Measurements from ENCODE around the gene COPE. TPM values are rescaled to one million over a fixed set of nuclear protein-coding genes. Genes with fewer than 3 reads are reported as not detected.
A peak's percentile ranks its signal among the peaks of the same experiment; 100 is the strongest.

Gene COPE
- total RNA-seq, 4 donors from 2014 or later = 170 to 245 (median 224) TPM

- Histone ChIP-seq H3K27ac (no peak overlapping the region), H3K4me3 (no peak overlapping the region), H3K27me3 (peaks cover 7 to 37% (median 13%) of the 10 kb centered on the region in 4 donors), H3K36me3 (peaks cover 8 to 54% (median 14%) of the 10 kb centered on the region in 3 donors), H3K4me1 (peaks cover 10 to 29% (median 21%) of the 10 kb centered on the region in 3 donors), H3K9me3 (no peaks in the 10 kb centered on the region)
- TF ChIP-seq CTCF (IDR thresholded peaks at IDR 0.05) = no peak
- TF ChIP-seq POLR2A (IDR thresholded peaks at IDR 0.05) = no peak
- WGBS, 2 donors = 80 to 88% methylated on average over 3 to 4 of the region's 18 CpGs
- DNase-seq = no peak
- intact Hi-C loops (cut with DNase I) = no loop called here
Measured at GRCh38 chr19:18898607-18899408, 20.4 kb downstream of the COPE start.

- H3K36me3 ChIP-seq = peaks cover 8 to 47% (median 14%) of the 10 kb centered on the region in 3 donors
- no peak for DNase-seq
- H3K27ac ChIP-seq = no peak overlapping the region
Measured at GRCh38 chr19:18898081-18898606, 21.0 kb downstream of the COPE start.

GRCh38 chr19:18897094-18898029 lies 21.8 kb downstream of the COPE start:
- intact Hi-C loops (cut with DNase I) = no loop called here
- no peaks in the 10 kb centered on the region for H3K9me3 ChIP-seq
- no peak for TF ChIP-seq POLR2A (IDR thresholded peaks at IDR 0.05)
- no peak for TF ChIP-seq CTCF (IDR thresholded peaks at IDR 0.05)
- 76 to 87% methylated on average over 18 to 19 of the region's 25 CpGs for WGBS, 2 donors
- no peak overlapping the region for H3K27ac ChIP-seq
- no peak for DNase-seq
- no peak overlapping the region for H3K4me3 ChIP-seq
- H3K36me3 ChIP-seq = peaks cover 8 to 42% (median 14%) of the 10 kb centered on the region in 3 donors
- peaks cover 7 to 52% (median 14%) of the 10 kb centered on the region in 4 donors for H3K27me3 ChIP-seq
- peaks cover 10 to 32% (median 21%) of the 10 kb centered on the region in 3 donors for H3K4me1 ChIP-seq

More at GRCh38 chr19:18898081-18898606, 21.0 kb downstream of the COPE start:
- intact Hi-C loops (cut with DNase I) = no loop called here
- H3K4me3 ChIP-seq = no peak overlapping the region
- no peaks in the 10 kb centered on the region for H3K9me3 ChIP-seq
- peaks cover 7 to 44% (median 14%) of the 10 kb centered on the region in 4 donors for H3K27me3 ChIP-seq
- H3K4me1 ChIP-seq = peaks cover 10 to 32% (median 21%) of the 10 kb centered on the region in 3 donors
- WGBS, 2 donors = 100% methylated on average over 1 of the region's 18 CpGs; no CpG with 5 or more reads in 1 of the 2 donors
- TF ChIP-seq POLR2A (IDR thresholded peaks at IDR 0.05) = no peak
- TF ChIP-seq CTCF (IDR thresholded peaks at IDR 0.05) = no peak

- 20 to 40% methylated on average over 1 to 2 of the region's 33 CpGs for WGBS, 2 donors
Measured at GRCh38 chr19:18896421-18896841, 22.8 kb downstream of the COPE start.

More at GRCh38 chr19:18896421-18896841, 22.8 kb downstream of the COPE start:
- no peaks in the 10 kb centered on the region for H3K9me3 ChIP-seq
- TF ChIP-seq CTCF (IDR thresholded peaks at IDR 0.05) (peak in 1 of 6 experiments; percentile 12), POLR2A (IDR thresholded peaks at IDR 0.05) (no peak)
- peaks cover 10 to 32% (median 21%) of the 10 kb centered on the region in 3 donors for H3K4me1 ChIP-seq
- DNase-seq = no peak
- H3K27me3 ChIP-seq = peaks cover 7 to 59% (median 14%) of the 10 kb centered on the region in 4 donors
- peaks cover 8 to 32% (median 14%) of the 10 kb centered on the region in 3 donors for H3K36me3 ChIP-seq
- H3K4me3 ChIP-seq = peak overlapping the region in 2 of 4 donors; percentile 45 to 62
- no peak overlapping the region for H3K27ac ChIP-seq
- intact Hi-C loops (cut with DNase I) = no loop called here
